DMS114 treated with DMSO at 0.1 percent for 48 hours (cell line): ENCODE results near the gene CHDH.

ENCODE experiments used
- DNase-seq: peaks from one replicate; lab custom pipeline; 2025; ENCODE audit not compliant: unreplicated experiment; lab: John Stamatoyannopoulos, UW

The CHDH gene

DNA sequence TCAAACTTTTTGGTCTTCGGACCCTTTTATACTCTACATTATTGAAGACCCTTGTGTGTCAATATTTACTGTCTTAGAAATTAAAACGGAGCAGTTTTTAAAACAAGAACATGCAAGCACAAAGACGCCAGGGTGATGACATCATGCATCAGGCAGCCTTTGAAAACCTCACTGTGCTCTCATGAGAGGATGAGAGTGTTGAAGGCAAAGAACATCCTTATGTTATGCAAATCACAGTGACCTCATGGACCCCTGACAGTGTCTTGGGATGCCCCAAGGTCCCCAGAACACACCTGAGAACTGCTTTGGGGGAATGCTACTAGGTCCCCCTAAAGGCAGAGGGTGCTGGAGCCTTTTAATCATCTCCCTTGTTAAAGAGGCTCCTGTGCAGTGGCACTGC, 51.6 kb downstream of the CHDH start:
- DNase-seq = no peak

- no peak for DNase-seq
Measured at GRCh38 chr3:53792866-53793265, 53.4 kb downstream of the CHDH start.

GRCh38 chr3:53791317-53791716, 54.9 kb downstream of the CHDH start:
- DNase-seq = no peak

DNA sequence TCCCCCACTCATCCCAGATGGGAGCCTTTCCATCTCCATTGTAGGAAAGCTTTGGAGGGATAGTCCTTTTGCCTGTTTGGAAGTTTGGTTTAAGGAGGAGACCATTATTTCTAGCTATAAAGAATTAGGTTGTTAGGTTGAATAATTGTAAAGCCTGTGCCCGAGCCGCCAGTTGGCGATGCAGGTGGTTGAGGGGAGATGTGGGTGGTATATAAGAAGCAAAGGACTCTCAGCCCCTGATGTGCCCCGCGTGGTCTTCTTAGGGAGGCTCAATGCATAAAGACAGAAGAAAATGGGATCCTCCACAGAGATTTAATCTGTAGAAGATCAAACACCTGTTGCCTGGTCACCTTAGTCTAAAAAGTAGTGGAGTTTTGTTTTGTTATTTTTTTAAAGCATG, 55.7 kb downstream of the CHDH start:
- no peak for DNase-seq

DNA sequence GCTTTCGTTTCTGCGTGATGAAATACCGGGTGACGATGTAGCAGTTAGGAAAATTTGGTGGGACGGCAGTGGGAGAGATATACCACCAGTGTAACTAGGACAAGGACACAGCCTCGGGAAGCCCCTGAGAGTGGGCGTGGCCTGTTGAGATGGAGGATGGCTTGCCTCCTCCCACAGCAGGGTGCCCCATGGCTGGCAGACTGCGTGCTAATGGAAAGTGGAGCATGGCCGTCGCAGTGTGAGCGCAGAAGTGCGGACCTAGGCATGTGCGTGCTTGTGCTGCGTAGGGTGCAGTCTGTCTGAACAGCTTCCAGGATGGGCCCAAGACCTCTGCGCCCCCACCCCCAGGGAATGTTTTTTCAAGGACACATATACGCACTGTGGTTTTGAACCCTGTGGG, 56.8 kb downstream of the CHDH start:
- DNase-seq = no peak

GRCh38 chr3:53788038-53788437, 58.2 kb downstream of the CHDH start:
- no peak for DNase-seq

- no peak for DNase-seq
Measured at GRCh38 chr3:53787016-53787415, 59.2 kb downstream of the CHDH start.

GRCh38 chr3:53780806-53781205, 65.4 kb downstream of the CHDH start:
- no peak for DNase-seq

DNA sequence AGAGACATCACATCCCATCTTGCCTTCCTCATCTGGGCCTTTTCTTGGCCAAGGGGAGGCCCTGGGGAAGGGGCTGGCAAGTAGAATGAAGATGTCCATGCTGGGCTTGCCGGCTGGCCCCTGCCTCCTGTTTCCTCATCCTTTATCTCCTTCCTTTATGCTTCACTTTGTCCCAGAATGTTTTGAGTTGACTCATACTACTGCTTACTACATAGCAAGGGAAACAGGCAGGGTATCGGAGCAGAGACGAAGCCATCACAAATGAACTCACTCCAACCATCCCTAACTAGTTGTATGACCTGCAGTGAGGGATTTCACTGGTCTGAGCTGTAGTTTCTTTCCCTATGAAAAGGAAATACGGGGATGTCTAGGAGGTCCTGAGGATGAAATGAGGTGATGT, 66.0 kb downstream of the CHDH start:
- no peak for DNase-seq

- DNase-seq = no peak
Measured at GRCh38 chr3:53778153-53778552, 68.1 kb downstream of the CHDH start.

- DNase-seq = no peak
Measured at GRCh38 chr3:53777468-53777867, 68.8 kb downstream of the CHDH start.

- no peak for DNase-seq
Measured at GRCh38 chr3:53776494-53777101, 69.6 kb downstream of the CHDH start.

- no peak for DNase-seq
Measured at GRCh38 chr3:53775834-53776251, 70.4 kb downstream of the CHDH start.

DNA sequence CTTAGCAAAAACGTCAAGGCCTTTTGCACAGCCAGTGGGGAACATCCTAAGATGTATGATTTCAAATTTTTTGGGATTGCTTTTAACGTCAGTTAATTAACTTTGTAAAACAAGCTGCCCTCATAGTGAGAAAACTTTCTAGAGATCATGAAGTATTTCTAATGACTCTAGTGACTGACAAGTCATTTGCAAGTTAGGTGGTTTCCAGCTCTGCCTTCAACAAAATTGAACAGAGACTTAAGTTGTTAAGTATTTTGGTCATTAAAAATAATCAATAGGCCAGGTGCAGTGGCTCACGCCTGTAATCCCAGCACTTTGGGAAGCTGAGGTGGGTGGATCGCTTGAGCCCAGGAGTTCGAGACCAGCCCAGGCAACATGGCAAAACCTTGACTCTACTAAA, 71.2 kb downstream of the CHDH start:
- no peak for DNase-seq

GRCh38 chr3:53774414-53774813, 71.8 kb downstream of the CHDH start:
- DNase-seq = no peak

DNA sequence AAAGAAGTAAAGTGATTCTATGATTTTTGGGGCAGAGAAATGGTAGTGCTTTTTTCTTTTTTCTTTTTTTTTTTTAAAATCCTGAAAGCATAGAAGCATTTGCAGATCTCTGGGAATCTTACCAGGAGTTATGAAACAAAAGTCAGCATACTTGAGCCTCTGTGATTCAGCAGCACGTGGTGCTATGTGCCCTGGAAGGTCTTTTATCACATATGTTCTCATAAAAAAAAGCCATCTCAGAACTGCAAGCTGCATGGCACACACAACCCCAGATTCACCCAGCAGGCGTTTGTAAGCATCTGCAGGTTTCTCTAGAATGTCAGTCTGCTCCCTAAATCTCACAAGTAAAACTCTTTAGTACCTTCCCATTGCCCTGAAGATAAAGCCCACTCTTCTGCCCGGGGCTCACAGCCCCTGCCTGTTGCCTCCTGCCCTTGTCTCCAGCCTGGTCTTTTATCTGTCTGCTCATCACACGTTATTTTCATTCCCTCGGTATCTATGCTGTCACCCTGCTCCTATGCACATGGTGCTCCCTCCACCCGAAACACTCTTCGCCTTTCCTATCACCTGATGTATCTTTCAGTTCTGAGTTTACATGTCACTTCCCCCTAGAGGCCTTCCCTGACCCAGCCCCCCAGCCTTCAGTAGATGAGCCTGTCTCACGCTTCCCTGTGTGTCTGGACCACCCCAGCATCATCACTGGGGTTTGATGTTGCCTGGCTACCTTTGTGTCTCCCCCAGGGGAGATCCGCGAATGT, 72.4 kb downstream of the CHDH start:
- DNase-seq = no peak

DNA sequence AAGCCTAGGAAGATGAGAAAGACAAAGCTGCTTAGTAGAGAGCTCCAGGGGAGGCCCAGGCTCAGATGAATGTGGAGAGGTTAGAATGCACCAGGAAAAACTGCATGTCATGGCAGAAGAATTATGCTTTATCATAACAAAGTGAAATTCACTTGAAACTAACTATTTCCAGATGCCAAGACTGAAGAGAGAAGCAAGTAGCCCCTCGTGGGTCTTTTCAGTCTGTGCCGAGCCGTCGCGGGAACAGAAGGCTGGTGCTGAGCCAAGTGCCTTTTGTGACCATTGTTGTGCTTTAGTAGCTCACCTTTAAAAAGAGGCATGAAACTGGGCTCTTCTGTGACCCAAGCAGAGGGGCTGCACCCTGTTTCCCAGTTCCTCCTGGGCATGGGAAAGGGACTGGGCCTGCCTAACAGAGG, 73.2 kb downstream of the CHDH start:
- DNase-seq = no peak

- no peak for DNase-seq
Measured at GRCh38 chr3:53772562-53772961, 73.7 kb downstream of the CHDH start.

GRCh38 chr3:53768478-53769459, 77.5 kb downstream of the CHDH start:
- DNase-seq = no peak

DNA sequence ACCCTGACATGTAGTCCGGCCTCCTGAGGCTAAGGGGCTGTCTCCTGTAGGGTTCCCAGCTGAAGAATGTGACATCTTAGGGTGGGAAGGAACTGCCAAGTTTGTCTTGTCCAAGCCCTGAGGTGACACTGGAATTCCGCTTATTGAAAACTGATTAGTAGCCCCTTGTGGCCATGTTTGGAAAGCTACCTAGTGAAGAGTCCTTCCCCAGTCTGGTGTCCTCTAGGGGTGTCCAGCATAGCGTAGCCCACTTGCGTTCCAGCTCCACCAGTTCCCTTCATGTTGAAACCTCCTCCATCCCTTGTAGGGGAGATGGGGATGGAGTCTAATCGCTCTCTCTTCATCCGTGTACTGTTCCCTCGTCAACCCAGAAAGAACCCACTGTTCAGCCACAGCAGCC, 79.5 kb downstream of the CHDH start:
- no peak for DNase-seq

DNA sequence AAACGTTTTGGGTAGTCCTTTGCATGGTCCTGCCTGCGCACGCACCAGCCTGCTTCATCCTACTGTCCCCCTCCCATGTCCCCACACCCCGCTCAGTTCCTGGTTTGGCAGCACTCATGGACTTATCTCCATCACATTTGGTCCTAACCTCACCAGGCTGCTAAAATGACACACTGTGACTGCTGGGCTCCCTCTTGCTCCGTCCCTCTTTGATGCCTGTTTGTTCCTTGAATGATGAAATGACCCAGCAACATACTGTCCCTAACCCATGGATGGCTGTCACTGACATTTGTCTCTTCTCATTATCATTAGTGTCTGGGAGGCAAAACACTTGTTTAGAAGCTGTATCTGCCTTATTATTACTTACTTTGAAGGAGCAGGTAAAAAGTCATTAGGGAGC, 80.5 kb downstream of the CHDH start:
- DNase-seq = no peak
